Ishikawa (cell line): Measurements from ENCODE around the gene LRFN2.

Source experiments
- CEBPB ChIP-seq: IDR thresholded peaks from 2 replicates; pipeline ENCODE4 v1.6.1; 2012
- CREB1 ChIP-seq: IDR thresholded peaks from 2 replicates; pipeline ENCODE4 v1.6.1; 2012; ENCODE audit warnings: low read depth
- EP300 ChIP-seq: IDR thresholded peaks from 2 replicates; pipeline ENCODE4 v1.6.1; 2012; ENCODE audit warnings: borderline replicate concordance
- TAF1 ChIP-seq: IDR thresholded peaks from 2 replicates; pipeline ENCODE4 v1.6.1; 2012; ENCODE audit warnings: low read depth, mild to moderate bottlenecking
- TCF12 ChIP-seq: IDR thresholded peaks from 2 replicates; pipeline ENCODE4 v1.6.1; 2012; ENCODE audit warnings: low read depth
- TEAD4 ChIP-seq: IDR thresholded peaks from 2 replicates; pipeline ENCODE4 v1.6.1; 2012
- YY1 ChIP-seq: IDR thresholded peaks from 2 replicates; pipeline ENCODE4 v1.6.1; 2012; ENCODE audit warnings: low read depth
- ZBTB7A ChIP-seq: IDR thresholded peaks from 2 replicates; pipeline ENCODE4 v1.6.1; 2012; ENCODE audit warnings: low read depth
- TF ChIP-seq, protein P1 (sequence below): IDR thresholded peaks from 2 replicates; pipeline ENCODE4 v1.6.1; 2012

DNA sequence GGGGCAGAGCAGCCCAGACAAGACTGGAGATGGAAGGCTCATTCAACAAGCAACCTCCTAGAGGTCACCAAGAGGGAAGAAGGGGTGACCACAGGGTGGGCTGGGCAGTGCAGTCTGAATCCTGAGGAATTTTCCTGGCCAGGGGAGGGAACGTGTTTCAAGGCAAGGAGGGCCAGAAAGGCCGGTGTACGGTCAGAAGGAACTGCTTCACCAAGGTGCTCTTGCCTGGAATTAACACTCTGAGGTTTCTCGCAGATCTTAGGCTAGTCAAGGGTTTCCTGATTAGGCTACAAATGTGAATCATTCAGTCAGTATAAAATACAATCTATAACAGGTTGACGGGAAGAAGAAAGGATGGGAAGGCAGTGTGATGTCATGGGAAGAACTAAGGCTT lies 199.3 kb downstream of the LRFN2 start:
- TF ChIP-seq, protein P1, sequence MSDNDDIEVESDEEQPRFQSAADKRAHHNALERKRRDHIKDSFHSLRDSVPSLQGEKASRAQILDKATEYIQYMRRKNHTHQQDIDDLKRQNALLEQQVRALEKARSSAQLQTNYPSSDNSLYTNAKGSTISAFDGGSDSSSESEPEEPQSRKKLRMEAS, result no peak
- TF ChIP-seq EP300, result no peak
- no peak for TF ChIP-seq CEBPB
- TF ChIP-seq TAF1, result no peak
- no peak for TF ChIP-seq CREB1
- TF ChIP-seq TEAD4, result no peak
- no peak for TF ChIP-seq ZBTB7A
- TF ChIP-seq YY1, result no peak
- TF ChIP-seq TCF12, result no peak
